ENCODE measurements around the gene RPL32.
"Not testable (repeated sequence)": the region's sequence is repeated elsewhere in the genome, so short reads cannot be mapped to it uniquely, and the experiment has no call there.

The RPL32 gene

DNA sequence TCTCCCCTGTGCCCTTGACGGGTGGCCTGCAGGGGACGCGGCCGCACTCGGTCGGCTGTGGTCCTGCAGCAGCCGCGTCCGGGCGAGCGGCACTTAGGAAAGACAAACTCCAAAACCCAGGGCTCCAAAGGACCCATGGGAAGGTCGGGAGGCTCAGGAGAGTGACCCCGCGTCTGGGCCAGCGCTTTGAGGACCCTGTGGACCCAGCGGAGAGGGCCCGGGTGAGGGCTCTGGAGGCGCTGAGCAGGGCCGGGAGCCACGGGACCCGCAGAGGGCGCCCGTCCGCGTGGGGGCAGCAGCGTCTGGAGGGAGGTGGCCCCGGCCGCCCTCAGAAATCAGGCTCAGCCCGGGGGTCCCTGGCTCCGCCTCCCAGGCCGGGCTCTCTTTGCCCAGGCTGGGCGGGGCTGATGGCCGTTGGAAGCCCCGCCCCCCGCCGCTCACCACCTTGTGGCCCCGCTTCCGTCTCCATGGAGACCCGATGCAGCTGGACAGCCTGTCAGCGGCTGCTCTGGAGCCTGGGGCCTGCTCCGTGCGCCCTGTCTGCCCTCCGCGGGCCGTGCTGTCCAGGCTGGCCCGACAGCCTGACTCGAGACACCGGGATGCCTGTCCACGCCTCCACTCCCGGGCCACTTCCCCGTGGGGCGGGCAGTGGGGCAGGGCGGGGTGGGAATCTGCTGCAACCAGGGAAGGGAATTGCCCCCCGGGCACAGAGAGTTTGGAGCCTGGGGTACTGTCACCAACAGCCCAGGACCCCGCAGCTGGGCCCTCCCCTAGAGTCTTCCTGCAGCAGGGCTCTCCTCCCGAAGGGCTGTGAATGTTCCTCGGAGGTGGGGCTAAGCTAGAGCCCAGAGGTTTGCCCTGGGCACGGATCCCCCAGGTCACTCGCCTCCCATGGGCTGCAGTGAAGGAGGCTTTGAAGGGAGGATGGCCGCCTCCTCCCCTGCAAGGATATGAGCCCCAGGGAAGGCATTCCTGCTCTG is 34.8 kb upstream of the RPL32 start:
- Mint-ChIP-seq H3K27ac (no peak overlapping the region), H3K9me3 (no peaks in the 10 kb centered on the region), H3K4me3 (no peak overlapping the region), H3K4me1 (peaks cover 6% of the 10 kb centered on the region), H3K27me3 (peaks cover 27% of the 10 kb centered on the region)
- DNase-seq (peak; percentile 12 to 25), ATAC-seq (peak; percentile 59)

- ATAC-seq (no peak), DNase-seq (no peak)
- peaks cover 62% of the 10 kb centered on the region for H3K27me3 Mint-ChIP-seq
- H3K27ac Mint-ChIP-seq, result no peak overlapping the region
- no peak overlapping the region for H3K4me3 Mint-ChIP-seq
- no peaks in the 10 kb centered on the region for H3K9me3 Mint-ChIP-seq
- H3K4me1 Mint-ChIP-seq, result peaks cover 30% of the 10 kb centered on the region
Measured at GRCh38 chr3:12871404-12871983, 30.1 kb upstream of the RPL32 start.

DNA sequence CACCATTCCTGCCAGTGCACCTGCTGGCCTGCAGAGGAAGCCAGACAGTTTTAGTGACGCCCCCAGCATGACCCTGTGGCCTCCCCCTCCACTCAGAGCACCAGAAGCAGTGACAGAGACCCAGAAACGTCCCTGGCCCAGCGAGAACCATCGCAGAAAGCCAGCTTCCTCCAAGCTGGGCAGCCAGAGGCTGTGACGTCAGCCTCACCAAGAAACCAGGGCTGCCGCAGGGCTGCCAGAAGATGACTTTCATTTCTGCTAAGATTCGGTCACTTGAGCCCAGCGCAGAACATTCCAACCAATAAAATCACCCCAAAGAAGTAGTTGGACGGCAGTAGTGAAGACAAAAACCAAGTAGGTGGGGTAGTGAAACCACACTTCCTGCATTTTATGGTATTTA is 29.6 kb upstream of the RPL32 start:
- H3K4me3 Mint-ChIP-seq, result peak overlapping the region; percentile 23 to 44
- no peaks in the 10 kb centered on the region for H3K9me3 Mint-ChIP-seq
- DNase-seq (peak in 1 of 2 donors; percentile 30), ATAC-seq (peak; percentile 16)
- H3K27me3 Mint-ChIP-seq, result peaks cover 62% of the 10 kb centered on the region
- no peak overlapping the region for H3K27ac Mint-ChIP-seq
- H3K4me1 Mint-ChIP-seq, result peaks cover 29% of the 10 kb centered on the region

- H3K27ac Mint-ChIP-seq, result peak overlapping the region in 1 of 2 donors; percentile 69
- peaks cover 24% of the 10 kb centered on the region for H3K4me1 Mint-ChIP-seq
- peak; percentile 46 for ATAC-seq
- peak overlapping the region; percentile 44 to 85 for H3K4me3 Mint-ChIP-seq
- peaks cover 57% of the 10 kb centered on the region for H3K27me3 Mint-ChIP-seq
- peaks cover 0 to 18% of the 10 kb centered on the region in 2 donors for H3K9me3 Mint-ChIP-seq
- DNase-seq, result peak in 1 of 2 donors; percentile 40
Measured at GRCh38 chr3:12869035-12869621, 27.8 kb upstream of the RPL32 start.

GRCh38 chr3:12868039-12869034 is 27.0 kb upstream of the RPL32 start:
- Mint-ChIP-seq H3K27me3 (peaks cover 52% of the 10 kb centered on the region), H3K4me3 (peak overlapping the region; percentile 84 to 85), H3K4me1 (peaks cover 24% of the 10 kb centered on the region), H3K27ac (peak overlapping the region in 1 of 2 donors; percentile 2), H3K9me3 (peaks cover 0 to 18% of the 10 kb centered on the region in 2 donors)
- ATAC-seq (peak; percentile 76), DNase-seq (peak; percentile 57 to 66)

DNA sequence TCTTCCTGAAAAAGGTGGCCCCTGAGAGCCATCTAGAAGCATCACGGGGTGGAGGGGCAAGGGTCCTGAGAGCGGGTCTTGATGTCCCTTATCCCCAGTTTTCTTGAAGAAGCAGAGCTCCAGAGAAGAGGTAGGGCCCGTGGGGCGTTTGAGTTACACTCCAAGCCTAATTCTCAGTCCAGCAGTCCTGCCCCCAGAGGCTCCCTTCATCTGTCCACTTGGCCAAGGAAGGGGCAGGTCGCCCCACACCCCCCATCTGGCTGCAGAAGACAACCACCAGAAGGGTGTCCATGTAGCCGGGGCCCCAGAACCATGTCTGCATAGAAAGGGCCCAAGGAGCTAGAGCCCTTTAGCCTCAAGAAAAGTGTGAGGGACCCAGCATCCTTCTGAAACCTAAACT is 25.5 kb upstream of the RPL32 start:
- Mint-ChIP-seq H3K9me3 (peaks cover 0 to 18% of the 10 kb centered on the region in 2 donors), H3K27me3 (peaks cover 52% of the 10 kb centered on the region), H3K4me3 (no peak overlapping the region), H3K4me1 (peaks cover 24% of the 10 kb centered on the region), H3K27ac (no peak overlapping the region)
- no peak for ATAC-seq
- no peak for DNase-seq

DNA sequence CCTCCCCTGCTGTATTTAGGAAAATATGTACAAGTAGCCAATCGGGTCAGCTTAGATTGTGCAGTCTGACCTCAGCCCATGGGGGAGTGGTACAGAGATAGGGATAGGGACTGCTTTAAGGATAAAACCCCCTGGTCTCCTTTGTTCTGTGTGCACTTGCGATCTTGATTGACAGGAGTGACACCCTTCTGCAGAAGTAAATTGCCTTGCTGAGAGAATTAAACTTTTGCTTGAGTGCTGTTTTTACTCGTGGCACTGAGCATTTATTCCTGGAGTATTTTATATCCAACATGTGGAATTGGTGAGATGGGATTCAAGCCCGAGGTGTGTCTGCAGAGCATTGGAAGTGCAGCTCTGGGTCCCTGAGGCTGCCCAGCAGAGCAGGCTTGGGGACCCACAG is 23.9 kb upstream of the RPL32 start:
- H3K9me3 Mint-ChIP-seq, result peaks cover 0 to 18% of the 10 kb centered on the region in 2 donors
- DNase-seq (no peak), ATAC-seq (no peak)
- H3K27me3 Mint-ChIP-seq, result peaks cover 40% of the 10 kb centered on the region
- no peak overlapping the region for H3K27ac Mint-ChIP-seq
- H3K4me1 Mint-ChIP-seq, result peaks cover 16% of the 10 kb centered on the region
- H3K4me3 Mint-ChIP-seq, result no peak overlapping the region

GRCh38 chr3:12862387-12862786 is 21.0 kb upstream of the RPL32 start:
- Mint-ChIP-seq H3K4me3 (no peak overlapping the region), H3K9me3 (peaks cover 0 to 18% of the 10 kb centered on the region in 2 donors), H3K4me1 (peaks cover 2% of the 10 kb centered on the region), H3K27me3 (peaks cover 19% of the 10 kb centered on the region), H3K27ac (no peak overlapping the region)
- ATAC-seq (no peak), DNase-seq (no peak)

DNA sequence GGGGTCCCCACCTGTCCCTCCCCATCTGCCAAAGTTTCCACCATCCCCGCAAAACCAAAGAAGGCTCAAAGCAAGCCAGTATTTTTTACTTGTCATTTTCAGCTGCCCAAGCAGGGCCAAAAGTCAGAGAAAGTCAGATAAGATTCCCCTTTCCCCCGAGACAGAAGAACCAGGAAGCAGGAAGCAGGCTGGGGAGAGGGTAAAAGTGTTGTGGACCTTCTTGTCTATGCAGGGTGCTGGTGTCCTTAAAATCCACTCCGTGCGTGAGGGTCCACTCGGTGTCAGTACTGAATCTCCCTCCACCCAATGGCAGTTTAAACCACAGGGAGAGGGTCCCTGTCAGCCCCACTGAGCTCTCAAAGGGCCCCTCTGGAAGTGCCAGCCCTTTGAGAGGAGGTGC is 20.2 kb upstream of the RPL32 start:
- Mint-ChIP-seq H3K4me1 (no peaks in the 10 kb centered on the region), H3K27me3 (peaks cover 22% of the 10 kb centered on the region), H3K27ac (no peak overlapping the region), H3K4me3 (no peak overlapping the region), H3K9me3 (peaks cover 0 to 18% of the 10 kb centered on the region in 2 donors)
- ATAC-seq (no peak), DNase-seq (no peak)

DNA sequence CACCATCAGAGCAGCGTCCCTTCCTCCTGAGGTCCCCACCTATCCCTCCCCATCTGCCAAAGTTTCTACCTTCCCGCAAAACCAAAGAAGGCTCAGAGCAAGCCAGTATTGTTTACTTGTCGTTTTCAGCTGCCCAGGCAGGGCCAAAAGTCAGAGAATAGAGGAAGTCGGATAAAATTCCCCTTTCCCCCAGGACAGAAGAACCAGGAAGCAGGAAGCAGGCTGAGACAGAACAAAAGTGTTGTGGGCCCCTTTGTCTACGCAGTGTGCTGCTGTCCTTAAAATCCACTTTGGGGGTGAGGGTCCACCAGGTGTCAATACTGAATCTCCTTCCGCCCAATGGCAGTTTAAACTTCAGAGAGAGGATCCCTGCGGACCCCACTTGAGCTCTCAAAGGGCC is 18.5 kb upstream of the RPL32 start:
- no peak overlapping the region for H3K4me3 Mint-ChIP-seq
- ATAC-seq (no peak), DNase-seq (no peak)
- H3K27ac Mint-ChIP-seq, result no peak overlapping the region
- H3K4me1 Mint-ChIP-seq, result no peaks in the 10 kb centered on the region
- H3K27me3 Mint-ChIP-seq, result peaks cover 16% of the 10 kb centered on the region
- H3K9me3 Mint-ChIP-seq, result peaks cover 0 to 7% of the 10 kb centered on the region in 2 donors

GRCh38 chr3:12856626-12857025 is 15.3 kb upstream of the RPL32 start:
- Mint-ChIP-seq H3K4me1 (no peaks in the 10 kb centered on the region), H3K27me3 (peaks cover 28% of the 10 kb centered on the region), H3K9me3 (no peaks in the 10 kb centered on the region), H3K27ac (no peak overlapping the region), H3K4me3 (no peak overlapping the region)
- no peak for DNase-seq
- no peak for ATAC-seq

DNA sequence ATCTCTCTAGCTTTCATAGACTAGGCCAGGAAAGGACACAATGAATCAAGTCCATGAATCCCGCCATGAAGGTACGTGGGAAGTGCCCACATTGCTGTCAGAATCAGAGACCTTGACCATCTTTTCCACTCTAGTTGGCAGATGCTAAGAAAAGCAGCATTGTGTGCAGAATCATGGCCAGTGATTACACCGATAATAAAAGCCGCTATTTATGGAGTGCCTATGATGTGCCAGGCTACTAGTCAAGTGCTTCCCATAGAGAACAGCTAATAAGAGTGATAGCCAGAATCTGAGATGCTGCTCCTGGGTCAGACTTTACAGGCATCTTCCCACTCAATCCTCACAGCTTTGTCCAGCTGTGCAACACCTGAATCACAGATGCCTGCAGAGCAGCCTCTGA is 13.2 kb upstream of the RPL32 start:
- Mint-ChIP-seq H3K9me3 (no peaks in the 10 kb centered on the region), H3K4me1 (no peaks in the 10 kb centered on the region), H3K27me3 (peaks cover 28% of the 10 kb centered on the region), H3K27ac (no peak overlapping the region), H3K4me3 (no peak overlapping the region)
- ATAC-seq (no peak), DNase-seq (no peak)

- ATAC-seq, H3K27ac Mint-ChIP-seq, H3K9me3 Mint-ChIP-seq, DNase-seq, H3K4me1 Mint-ChIP-seq, H3K4me3 Mint-ChIP-seq: not testable (repeated sequence)
- H3K27me3 Mint-ChIP-seq, result peaks cover 28% of the 10 kb centered on the region
Measured at GRCh38 chr3:12853847-12854246, 12.5 kb upstream of the RPL32 start.

- Mint-ChIP-seq H3K27me3 (peaks cover 26% of the 10 kb centered on the region), H3K27ac (no peak overlapping the region), H3K4me3 (no peak overlapping the region), H3K4me1 (no peaks in the 10 kb centered on the region), H3K9me3 (no peaks in the 10 kb centered on the region)
- DNase-seq (no peak), ATAC-seq (no peak)
Measured at GRCh38 chr3:12852201-12852600, 10.8 kb upstream of the RPL32 start.

DNA sequence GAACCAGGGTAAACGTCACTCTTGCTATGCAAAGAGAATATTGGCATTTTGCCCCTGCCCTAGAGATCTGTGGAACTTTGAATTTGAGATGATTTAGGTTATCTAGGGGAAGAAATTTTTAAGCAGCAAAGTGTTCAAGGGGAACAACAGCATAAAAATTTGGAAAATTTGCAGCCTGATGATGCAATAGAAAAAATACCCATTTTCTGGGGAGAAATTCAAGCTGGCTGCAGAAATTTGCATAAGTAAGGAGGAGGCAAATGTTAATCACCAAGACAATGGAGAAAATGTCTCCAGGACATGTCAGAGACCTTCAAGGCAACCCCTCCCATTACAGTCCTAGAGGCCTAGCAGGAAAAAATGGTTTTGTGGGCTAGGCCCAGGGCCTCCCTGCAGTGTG is 4.4 kb upstream of the RPL32 start:
- Mint-ChIP-seq H3K27ac (no peak overlapping the region), H3K9me3 (no peaks in the 10 kb centered on the region), H3K4me3 (no peak overlapping the region), H3K4me1 (peaks cover 9% of the 10 kb centered on the region), H3K27me3 (no peaks in the 10 kb centered on the region)
- no peak for ATAC-seq
- DNase-seq, result no peak

All from stimulated activated naive CD8-positive, alpha-beta T cell treated with anti-CD3 and anti-CD28 coated beads, Interleukin-15, amount 100 ng/mL, for 72 hours (primary cell).